ENCODE data around the gene LTF.

DNA sequence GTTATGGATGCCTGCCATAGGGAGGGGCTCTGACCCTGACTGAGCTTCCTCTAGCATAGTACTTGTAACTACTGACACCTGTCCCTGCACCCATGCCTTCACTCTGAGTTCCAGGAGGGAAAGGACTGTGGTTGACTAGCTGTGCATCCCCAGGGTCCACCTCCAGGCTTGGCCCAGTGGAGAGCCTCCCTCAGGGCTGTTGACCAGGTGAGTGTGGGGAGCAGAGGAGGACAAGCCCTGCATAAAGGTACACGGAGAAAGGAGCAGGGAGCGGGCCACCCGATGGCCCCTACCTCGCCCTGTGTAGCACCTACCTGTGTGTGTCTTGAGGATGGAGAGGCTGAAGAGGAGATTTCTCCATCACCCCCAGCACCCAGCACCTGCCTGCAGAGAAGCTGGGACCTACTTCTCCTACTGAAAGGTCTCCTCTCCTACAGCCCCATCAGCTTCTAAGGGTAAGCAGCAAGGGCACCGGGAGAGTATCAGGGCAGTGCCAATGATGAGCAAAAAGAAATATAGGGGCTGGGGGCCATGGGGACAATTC is 6.7 kb upstream of the LTF start:
- TF ChIP-seq RAD21 (conservative IDR thresholded peaks at IDR 0.05): no peak
- TF ChIP-seq, protein P1, sequence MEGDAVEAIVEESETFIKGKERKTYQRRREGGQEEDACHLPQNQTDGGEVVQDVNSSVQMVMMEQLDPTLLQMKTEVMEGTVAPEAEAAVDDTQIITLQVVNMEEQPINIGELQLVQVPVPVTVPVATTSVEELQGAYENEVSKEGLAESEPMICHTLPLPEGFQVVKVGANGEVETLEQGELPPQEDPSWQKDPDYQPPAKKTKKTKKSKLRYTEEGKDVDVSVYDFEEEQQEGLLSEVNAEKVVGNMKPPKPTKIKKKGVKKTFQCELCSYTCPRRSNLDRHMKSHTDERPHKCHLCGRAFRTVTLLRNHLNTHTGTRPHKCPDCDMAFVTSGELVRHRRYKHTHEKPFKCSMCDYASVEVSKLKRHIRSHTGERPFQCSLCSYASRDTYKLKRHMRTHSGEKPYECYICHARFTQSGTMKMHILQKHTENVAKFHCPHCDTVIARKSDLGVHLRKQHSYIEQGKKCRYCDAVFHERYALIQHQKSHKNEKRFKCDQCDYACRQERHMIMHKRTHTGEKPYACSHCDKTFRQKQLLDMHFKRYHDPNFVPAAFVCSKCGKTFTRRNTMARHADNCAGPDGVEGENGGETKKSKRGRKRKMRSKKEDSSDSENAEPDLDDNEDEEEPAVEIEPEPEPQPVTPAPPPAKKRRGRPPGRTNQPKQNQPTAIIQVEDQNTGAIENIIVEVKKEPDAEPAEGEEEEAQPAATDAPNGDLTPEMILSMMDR (IDR thresholded peaks at IDR 0.05; ENCODE audit: poor library complexity, severe bottlenecking): no peak
